22Rv1 (cell line): ENCODE data around the gene CFLAR.

Source experiments
- ZFX ChIP-seq: fragments of 450-650 bp; IDR thresholded peaks from 2 replicates; pipeline ENCODE4 v1.6.1; 2017; ENCODE audit warnings: antibody characterized with exemption, borderline replicate concordance
- TF ChIP-seq, protein P1 (sequence below): fragments of 450-650 bp; IDR thresholded peaks from 2 replicates; pipeline ENCODE4 v1.5.1; 2017; ENCODE audit warnings: mild to moderate bottlenecking

- TF ChIP-seq, protein P1, sequence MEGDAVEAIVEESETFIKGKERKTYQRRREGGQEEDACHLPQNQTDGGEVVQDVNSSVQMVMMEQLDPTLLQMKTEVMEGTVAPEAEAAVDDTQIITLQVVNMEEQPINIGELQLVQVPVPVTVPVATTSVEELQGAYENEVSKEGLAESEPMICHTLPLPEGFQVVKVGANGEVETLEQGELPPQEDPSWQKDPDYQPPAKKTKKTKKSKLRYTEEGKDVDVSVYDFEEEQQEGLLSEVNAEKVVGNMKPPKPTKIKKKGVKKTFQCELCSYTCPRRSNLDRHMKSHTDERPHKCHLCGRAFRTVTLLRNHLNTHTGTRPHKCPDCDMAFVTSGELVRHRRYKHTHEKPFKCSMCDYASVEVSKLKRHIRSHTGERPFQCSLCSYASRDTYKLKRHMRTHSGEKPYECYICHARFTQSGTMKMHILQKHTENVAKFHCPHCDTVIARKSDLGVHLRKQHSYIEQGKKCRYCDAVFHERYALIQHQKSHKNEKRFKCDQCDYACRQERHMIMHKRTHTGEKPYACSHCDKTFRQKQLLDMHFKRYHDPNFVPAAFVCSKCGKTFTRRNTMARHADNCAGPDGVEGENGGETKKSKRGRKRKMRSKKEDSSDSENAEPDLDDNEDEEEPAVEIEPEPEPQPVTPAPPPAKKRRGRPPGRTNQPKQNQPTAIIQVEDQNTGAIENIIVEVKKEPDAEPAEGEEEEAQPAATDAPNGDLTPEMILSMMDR = no peak
- no peak for TF ChIP-seq ZFX
Measured at GRCh38 chr2:201116115-201116958, at the start of gene CFLAR.
